ENCODE data around the gene SDK1.
"Not testable (repeated sequence)": the region's sequence is repeated elsewhere in the genome, so short reads cannot be mapped to it uniquely, and the experiment has no call there.

SDK1 gene

DNA sequence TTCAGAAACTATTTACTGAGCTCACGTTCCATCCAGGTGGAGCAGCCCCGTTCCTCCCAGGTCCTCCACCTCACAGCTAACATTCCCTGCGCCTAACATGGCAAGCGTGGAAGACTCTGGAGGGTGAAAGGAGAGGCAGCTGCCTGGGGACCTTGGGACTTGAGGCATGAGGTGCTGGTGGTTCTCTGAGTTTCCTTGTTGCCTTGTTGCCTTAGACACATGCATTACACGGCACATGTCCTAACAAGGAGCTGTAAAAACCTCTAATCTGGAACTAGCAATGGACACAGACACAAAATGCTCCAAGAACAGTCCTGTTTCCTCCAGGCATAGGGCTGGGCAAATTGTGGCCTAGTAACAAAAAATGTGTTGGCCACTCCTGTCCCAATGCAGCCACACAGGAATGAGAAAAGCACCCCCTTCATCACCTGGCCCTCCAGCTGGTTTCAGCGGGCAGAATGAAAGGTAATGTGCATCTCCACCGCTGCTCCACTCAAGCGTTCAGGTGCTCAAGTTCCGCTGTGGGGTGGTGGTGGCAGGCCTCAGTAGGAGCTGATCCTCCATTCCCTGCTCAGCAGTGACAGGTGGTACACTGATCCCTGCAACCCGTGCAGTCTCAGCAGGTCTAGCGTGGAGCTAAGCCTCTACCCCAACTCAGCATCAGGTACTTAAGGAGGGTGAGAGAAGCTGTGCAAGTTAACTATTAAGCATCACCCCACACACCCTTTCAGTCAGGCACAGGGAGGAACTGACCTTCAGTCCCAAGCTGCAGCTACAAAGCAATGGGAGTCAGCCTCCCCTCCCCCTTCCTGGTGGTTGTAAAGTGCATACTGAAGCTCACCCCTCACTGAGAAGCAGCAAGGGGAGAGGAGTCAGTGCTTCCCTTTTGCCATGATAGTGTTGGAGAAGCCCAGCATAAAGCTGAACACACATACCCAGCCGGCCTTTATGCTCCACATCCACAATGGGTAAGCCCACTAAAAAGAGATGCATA, 382.8 kb downstream of the SDK1 start:
- DNase-seq, result no peak

- no peak for DNase-seq
Measured at GRCh38 chr7:3688071-3688470, 387.0 kb downstream of the SDK1 start.

GRCh38 chr7:3688842-3689241, 387.8 kb downstream of the SDK1 start:
- DNase-seq, result no peak

GRCh38 chr7:3691478-3692158, 390.6 kb downstream of the SDK1 start:
- no peak for DNase-seq

GRCh38 chr7:3695602-3696001, 394.6 kb downstream of the SDK1 start:
- no peak for DNase-seq

- DNase-seq, result no peak
Measured at GRCh38 chr7:3696113-3696512, 395.1 kb downstream of the SDK1 start.

DNA sequence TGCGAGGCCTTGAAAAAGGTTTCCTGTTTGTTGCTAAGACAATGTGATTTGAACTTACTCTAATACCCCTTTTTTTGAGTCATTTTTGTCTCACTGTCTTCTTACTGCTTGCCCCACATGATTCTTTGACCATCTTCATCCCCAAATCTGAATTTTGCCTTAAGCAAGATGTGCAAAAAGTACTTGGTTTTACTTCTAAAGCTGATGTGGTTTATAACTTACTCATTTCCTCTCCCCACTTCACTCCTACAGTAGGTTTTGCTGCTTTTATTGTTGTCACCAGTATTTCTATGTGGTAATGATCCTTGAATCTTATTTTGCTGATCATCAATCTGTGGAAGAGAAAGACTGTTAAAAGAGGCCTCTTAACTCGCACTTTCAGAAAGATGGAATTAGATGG, 396.4 kb downstream of the SDK1 start:
- DNase-seq, result no peak

- no peak for DNase-seq
Measured at GRCh38 chr7:3705258-3705657, 404.2 kb downstream of the SDK1 start.

- DNase-seq, result not testable (repeated sequence)
Measured at GRCh38 chr7:3706091-3706490, 405.0 kb downstream of the SDK1 start.

GRCh38 chr7:3710122-3710521, 409.1 kb downstream of the SDK1 start:
- no peak for DNase-seq

DNA sequence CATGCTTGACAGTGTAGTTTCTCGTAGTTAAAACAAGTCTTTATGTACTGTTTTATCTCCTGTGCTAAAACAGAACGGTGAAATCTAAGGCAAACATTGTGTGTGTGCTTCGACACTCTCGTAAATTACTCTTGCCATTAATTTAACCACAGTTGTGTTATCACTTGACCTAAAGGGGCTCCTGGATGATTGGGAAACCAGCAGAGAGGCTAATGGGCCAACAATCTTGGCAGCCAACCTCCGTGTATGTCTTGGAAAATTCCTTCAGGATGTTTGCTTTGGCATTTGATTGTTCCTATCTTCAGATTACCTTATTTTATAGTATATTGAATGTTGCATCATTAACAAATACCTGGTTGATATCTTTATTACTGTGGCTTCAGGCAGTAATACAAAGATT, 409.5 kb downstream of the SDK1 start:
- no peak for DNase-seq

GRCh38 chr7:3712841-3713240, 411.8 kb downstream of the SDK1 start:
- no peak for DNase-seq

GRCh38 chr7:3721422-3721821, 420.4 kb downstream of the SDK1 start:
- no peak for DNase-seq

- DNase-seq, result no peak
Measured at GRCh38 chr7:3722396-3722922, 421.4 kb downstream of the SDK1 start.

- no peak for DNase-seq
Measured at GRCh38 chr7:3725155-3726059, 424.4 kb downstream of the SDK1 start.

GRCh38 chr7:3730276-3730675, 429.2 kb downstream of the SDK1 start:
- no peak for DNase-seq

DNA sequence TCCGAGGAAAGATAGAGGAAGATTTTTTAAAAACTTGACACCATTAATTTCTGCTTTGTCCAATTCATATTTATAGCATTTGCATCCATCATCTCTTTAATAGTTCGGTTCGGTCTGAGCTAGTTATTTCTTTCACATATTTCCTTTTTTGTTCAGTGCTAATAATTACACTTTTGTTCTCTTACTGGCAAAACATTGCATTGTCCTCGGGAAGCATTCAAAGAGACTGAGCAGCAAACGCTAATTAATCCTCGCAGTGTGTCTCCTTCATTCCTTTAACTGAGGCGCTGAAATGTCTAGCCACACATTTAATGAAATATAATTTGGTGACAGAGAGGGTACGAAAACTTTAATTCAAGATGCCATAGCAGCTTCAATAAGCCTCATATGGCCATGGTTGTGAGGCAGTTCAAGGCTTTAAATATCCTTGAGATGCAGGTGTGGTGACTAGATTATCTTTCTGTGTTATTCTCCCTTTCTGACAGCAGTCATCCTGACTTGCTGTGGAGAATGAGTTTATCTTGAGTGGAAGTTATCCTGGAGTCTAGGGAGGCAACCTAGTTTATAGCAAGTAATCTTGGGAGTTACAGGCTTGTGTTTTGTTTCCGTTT, 431.4 kb downstream of the SDK1 start:
- DNase-seq, result no peak

DNA sequence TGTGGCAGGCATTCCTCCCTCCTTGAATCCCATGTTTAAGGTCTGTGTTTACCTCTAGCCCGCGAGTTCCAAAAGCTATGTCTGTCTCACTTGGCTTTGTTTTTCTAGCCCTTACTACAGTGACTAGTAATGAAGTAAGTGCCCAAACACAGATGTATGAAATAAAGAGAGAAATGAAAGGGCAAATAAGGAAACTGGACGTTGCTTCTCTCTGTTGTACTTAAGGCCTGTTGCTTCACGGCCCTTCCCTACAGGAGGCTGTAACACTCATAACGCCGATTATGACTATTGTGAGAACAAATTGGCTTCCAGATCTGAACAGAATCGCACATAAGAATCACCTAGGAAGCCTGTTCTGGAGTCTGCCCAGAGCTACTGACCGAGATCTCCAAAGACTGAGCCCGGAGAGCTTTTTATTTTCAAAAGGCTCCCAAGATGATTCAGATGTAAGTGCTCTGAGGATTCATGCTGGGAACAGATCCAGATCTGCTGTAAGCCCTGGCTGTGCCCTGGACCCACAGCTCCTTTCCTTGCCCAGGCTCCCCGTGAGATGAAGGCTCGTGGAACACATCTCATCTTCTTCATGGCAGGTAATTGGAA, 432.6 kb downstream of the SDK1 start:
- DNase-seq, result peak; percentile 2

DNA sequence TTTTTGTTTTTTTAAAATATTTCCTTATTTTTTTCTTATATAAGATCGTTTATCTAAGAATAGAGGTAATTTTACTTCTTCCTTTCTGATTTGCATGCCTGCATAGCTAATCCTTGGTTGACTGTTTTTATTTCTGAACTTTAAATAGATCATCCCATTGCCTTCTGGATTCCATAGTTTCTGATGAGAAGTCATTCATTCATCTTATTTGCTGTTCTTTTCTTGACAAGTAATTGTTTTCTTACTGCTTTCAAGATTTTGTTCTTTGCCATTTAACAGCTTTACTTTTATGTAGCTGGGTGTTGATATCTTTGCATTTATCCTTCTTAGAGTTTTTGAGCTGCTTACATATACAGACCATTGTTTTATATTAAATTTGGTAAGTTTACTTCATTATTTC, 437.9 kb downstream of the SDK1 start:
- DNase-seq, result no peak

DNA sequence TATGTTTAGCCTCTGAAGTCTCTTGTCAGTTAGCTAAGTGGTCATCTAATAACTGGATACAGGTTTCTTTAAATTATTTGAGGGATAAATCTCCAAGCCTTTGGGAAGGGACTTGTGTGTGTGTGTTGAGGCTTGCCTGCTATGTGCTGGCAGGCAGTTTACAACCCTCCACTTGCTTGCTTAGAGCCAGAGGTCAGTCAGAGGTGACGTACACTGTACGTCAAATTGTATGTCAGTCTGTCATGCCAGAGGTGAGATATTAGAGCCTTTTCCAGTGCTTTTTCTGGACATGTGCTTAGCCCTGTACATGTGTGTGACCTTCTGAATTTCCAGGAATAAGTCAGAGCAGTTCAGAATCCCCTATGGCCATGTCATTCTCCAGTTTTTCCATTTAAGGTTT, 438.9 kb downstream of the SDK1 start:
- no peak for DNase-seq

GRCh38 chr7:3747467-3747866, 446.4 kb downstream of the SDK1 start:
- DNase-seq, result no peak

- no peak for DNase-seq
Measured at GRCh38 chr7:3748389-3748788, 447.3 kb downstream of the SDK1 start.

Data from HCEC 1CT (cell line).